BLaER1 (cell line): Measurements from ENCODE around the gene UMAD1.
"Not testable (repeated sequence)": the region's sequence is repeated elsewhere in the genome, so short reads cannot be mapped to it uniquely, and the experiment has no call there.

Experiments used
- H3K27ac ChIP-seq: shearing (Covaris generic); formaldehyde crosslinking; 2 replicates; pipeline ENCODE4 v1.8.1; 2022
- H3K27me3 ChIP-seq: shearing (Covaris generic); formaldehyde crosslinking; 2 replicates; pipeline ENCODE4 v1.8.1; 2022
- H3K36me3 ChIP-seq: shearing (Covaris generic); formaldehyde crosslinking; 2 replicates; pipeline ENCODE4 v1.8.1; 2022
- H3K4me1 ChIP-seq: shearing (Covaris generic); formaldehyde crosslinking; 2 replicates; pipeline ENCODE4 v1.8.1; 2022
- H3K4me2 ChIP-seq: shearing (Covaris generic); formaldehyde crosslinking; 2 replicates; pipeline ENCODE4 v1.8.1; 2022
- H3K4me3 ChIP-seq: shearing (Covaris generic); formaldehyde crosslinking; 2 replicates; pipeline ENCODE4 v1.8.1; 2022
- H3K9ac ChIP-seq: shearing (Covaris generic); formaldehyde crosslinking; 2 replicates; pipeline ENCODE4 v1.8.1; 2022
- H3K9me3 ChIP-seq: shearing (Covaris generic); formaldehyde crosslinking; 2 replicates; pipeline ENCODE4 v1.8.1; 2022
- H4K20me1 ChIP-seq: shearing (Covaris generic); formaldehyde crosslinking; 2 replicates; pipeline ENCODE4 v1.8.1; 2022
- Cebpa-rat ChIP-seq: shearing (Covaris generic); IDR thresholded peaks from 2 replicates; pipeline ENCODE4 v1.8.1; 2022

UMAD1 gene

DNA sequence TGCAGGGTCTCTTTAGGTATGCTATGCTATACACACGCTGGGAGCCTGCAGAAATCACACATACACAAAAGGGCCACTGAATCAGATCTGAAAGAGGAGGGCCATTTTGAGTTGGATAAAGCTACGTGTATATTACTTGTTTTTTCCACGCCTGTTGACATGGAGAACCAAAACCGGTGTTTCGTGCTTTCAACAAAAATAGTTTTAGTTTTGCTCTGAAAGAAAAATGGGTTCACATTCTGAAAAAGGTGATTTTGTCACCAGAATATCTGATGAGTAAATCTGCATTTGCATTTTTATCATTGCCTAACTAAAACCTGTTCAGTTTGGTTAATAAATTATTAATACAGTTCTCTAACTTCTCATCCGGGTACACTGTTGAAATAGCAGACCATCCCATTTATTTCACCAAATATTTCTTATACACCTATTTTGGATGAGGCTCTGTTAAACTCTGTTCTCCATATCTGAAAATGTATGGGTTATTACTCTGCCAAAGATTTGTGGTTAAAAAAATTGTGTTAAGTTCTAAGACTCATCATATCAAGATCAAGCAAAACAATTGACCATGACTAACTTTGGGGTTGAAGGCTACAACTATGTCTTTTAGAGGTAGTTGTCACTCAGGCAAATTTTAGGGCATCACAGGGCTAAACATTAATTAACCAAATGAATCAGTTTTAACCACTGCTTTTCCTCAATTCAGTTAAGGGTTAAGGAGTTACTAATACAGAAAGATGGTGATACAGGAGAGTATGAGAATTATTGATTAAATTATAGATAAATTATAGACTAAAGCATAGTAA, 179.1 kb downstream of the UMAD1 start:
- H3K36me3 ChIP-seq: no peaks in the 10 kb centered on the region
- H3K27me3 ChIP-seq: no peaks in the 10 kb centered on the region
- H3K4me1 ChIP-seq: peaks cover 27% of the 10 kb centered on the region
- H3K27ac ChIP-seq: no peak overlapping the region
- no peak overlapping the region for H3K4me3 ChIP-seq
- peaks cover 15% of the 10 kb centered on the region for H3K9me3 ChIP-seq
- no peak for TF ChIP-seq Cebpa-rat
- H4K20me1 ChIP-seq: no peaks in the 10 kb centered on the region
- no peak overlapping the region for H3K9ac ChIP-seq
- H3K4me2 ChIP-seq: no peak overlapping the region

DNA sequence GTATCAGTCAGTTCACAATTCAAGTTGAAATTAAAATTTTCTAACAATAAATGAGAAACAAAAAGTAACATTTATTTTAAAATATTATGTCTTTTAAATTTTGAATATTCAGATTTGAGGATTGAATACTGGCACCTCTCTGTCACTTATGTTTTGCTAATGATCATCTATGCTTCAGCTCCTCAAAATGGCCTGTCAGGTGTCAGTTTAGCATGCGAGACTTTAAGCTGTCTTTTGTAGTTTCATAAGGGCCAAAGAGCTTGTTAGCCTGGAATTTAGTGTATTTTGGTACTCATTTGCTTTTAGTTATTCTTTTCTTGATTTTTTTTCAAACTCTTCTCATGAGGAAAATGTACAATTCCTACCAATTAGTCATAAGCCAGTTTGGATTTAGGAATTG, 179.9 kb downstream of the UMAD1 start:
- no peak overlapping the region for H3K4me2 ChIP-seq
- no peak overlapping the region for H3K9ac ChIP-seq
- H3K9me3 ChIP-seq: peaks cover 14% of the 10 kb centered on the region
- no peak overlapping the region for H3K27ac ChIP-seq
- peaks cover 20% of the 10 kb centered on the region for H3K4me1 ChIP-seq
- no peak overlapping the region for H3K4me3 ChIP-seq
- H3K27me3 ChIP-seq: no peaks in the 10 kb centered on the region
- H3K36me3 ChIP-seq: no peaks in the 10 kb centered on the region
- TF ChIP-seq Cebpa-rat: no peak
- H4K20me1 ChIP-seq: no peaks in the 10 kb centered on the region

DNA sequence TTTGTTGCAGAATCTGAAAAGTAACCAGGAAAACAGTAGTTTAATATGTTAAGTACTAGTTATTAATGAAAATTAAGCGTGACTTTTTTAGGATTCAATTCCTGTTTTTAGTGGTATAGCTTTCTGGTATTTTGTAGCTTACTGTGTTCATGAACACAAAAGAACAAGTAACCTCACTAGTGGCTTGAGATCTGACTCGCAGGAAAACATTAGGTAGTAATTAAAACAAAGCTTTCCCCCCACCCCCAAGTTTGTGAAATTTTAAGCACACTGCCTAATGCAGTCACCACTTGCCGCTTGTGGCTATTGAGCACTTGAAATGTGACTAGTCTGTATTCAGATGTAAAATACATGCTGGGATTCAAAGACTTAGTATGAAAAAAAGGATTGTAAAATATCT, 180.4 kb downstream of the UMAD1 start:
- peaks cover 14% of the 10 kb centered on the region for H3K4me1 ChIP-seq
- no peak overlapping the region for H3K27ac ChIP-seq
- H3K4me3 ChIP-seq: no peak overlapping the region
- no peak for TF ChIP-seq Cebpa-rat
- H4K20me1 ChIP-seq: no peaks in the 10 kb centered on the region
- peaks cover 16% of the 10 kb centered on the region for H3K9me3 ChIP-seq
- H3K4me2 ChIP-seq: no peak overlapping the region
- no peaks in the 10 kb centered on the region for H3K27me3 ChIP-seq
- no peaks in the 10 kb centered on the region for H3K36me3 ChIP-seq
- H3K9ac ChIP-seq: no peak overlapping the region

DNA sequence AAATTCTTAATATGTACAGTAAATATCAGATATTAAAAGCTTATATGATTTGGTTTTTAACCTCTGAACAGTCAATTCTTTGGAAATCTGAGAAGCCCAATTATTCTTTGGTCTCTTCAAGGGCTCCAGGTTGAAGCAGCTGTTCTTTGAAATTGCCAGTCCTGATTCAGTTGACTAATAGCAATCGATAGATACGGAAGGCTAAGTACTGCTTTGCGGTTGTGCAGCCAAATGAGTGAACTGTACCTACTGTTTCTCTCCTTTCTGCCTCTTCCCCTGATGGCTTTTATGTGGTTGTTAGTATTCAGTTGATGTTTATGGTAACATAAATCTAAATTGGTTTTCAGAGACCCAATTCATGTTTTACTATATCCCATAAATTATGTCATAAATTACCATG, 181.0 kb downstream of the UMAD1 start:
- H3K4me3 ChIP-seq: no peak overlapping the region
- no peaks in the 10 kb centered on the region for H3K27me3 ChIP-seq
- H4K20me1 ChIP-seq: no peaks in the 10 kb centered on the region
- no peak for TF ChIP-seq Cebpa-rat
- H3K36me3 ChIP-seq: no peaks in the 10 kb centered on the region
- H3K4me1 ChIP-seq: peaks cover 9% of the 10 kb centered on the region
- H3K9ac ChIP-seq: no peak overlapping the region
- no peak overlapping the region for H3K4me2 ChIP-seq
- H3K27ac ChIP-seq: no peak overlapping the region
- H3K9me3 ChIP-seq: peaks cover 16% of the 10 kb centered on the region

DNA sequence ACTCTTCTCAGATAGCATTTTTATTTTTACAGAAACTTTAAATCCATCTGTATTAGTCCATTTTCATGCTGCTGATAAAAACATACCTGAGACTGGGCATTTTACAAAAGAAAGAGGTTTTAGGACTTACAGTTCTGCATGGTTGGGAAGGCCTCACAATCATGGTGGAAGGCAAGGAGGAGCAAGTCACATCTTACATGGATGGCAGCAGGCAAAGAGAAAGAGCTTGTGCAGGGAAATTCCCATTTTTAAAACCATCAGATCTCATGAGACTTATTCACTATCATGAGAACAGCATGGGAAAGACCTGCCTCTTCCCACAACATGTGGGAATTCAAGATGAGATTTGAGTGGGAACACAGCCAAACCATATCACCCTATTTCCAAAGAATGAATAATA, 184.7 kb downstream of the UMAD1 start:
- not testable (repeated sequence) for H3K27ac ChIP-seq, H3K4me1 ChIP-seq, H4K20me1 ChIP-seq, H3K4me3 ChIP-seq, H3K36me3 ChIP-seq, H3K9ac ChIP-seq, H3K4me2 ChIP-seq, H3K27me3 ChIP-seq
- H3K9me3 ChIP-seq: peaks cover 11% of the 10 kb centered on the region; the same call in 1 of the 2 replicates

GRCh38 chr7:7829667-7830066, 189.1 kb downstream of the UMAD1 start:
- no peak overlapping the region for H3K4me3 ChIP-seq
- no peak for TF ChIP-seq Cebpa-rat
- no peak overlapping the region for H3K9ac ChIP-seq
- H3K4me2 ChIP-seq: no peak overlapping the region
- peaks cover 11% of the 10 kb centered on the region; the same call in 1 of the 2 replicates for H3K9me3 ChIP-seq
- no peaks in the 10 kb centered on the region for H4K20me1 ChIP-seq
- H3K4me1 ChIP-seq: peaks cover 2% of the 10 kb centered on the region
- no peak overlapping the region for H3K27ac ChIP-seq
- H3K27me3 ChIP-seq: no peaks in the 10 kb centered on the region
- no peaks in the 10 kb centered on the region for H3K36me3 ChIP-seq

- no peak for TF ChIP-seq Cebpa-rat
- no peak overlapping the region for H3K4me2 ChIP-seq
- H3K27ac ChIP-seq: no peak overlapping the region
- peaks cover 6% of the 10 kb centered on the region for H3K4me1 ChIP-seq
- H3K9me3 ChIP-seq: peaks cover 5% of the 10 kb centered on the region; the same call in 1 of the 2 replicates
- H3K4me3 ChIP-seq: no peak overlapping the region
- H3K36me3 ChIP-seq: no peaks in the 10 kb centered on the region
- H4K20me1 ChIP-seq: no peaks in the 10 kb centered on the region
- H3K27me3 ChIP-seq: no peaks in the 10 kb centered on the region
- no peak overlapping the region for H3K9ac ChIP-seq
These were observed 189.7 kb downstream of the UMAD1 start for GRCh38 chr7:7830122-7830878.

GRCh38 chr7:7832518-7832917, 192.0 kb downstream of the UMAD1 start:
- H3K4me1 ChIP-seq: peaks cover 6% of the 10 kb centered on the region
- H3K36me3 ChIP-seq: no peaks in the 10 kb centered on the region
- no peak for TF ChIP-seq Cebpa-rat
- no peak overlapping the region for H3K4me3 ChIP-seq
- H3K9ac ChIP-seq: no peak overlapping the region
- H3K27me3 ChIP-seq: no peaks in the 10 kb centered on the region
- H4K20me1 ChIP-seq: no peaks in the 10 kb centered on the region
- no peaks in the 10 kb centered on the region for H3K9me3 ChIP-seq
- H3K27ac ChIP-seq: no peak overlapping the region
- no peak overlapping the region for H3K4me2 ChIP-seq

- no peaks in the 10 kb centered on the region for H3K36me3 ChIP-seq
- TF ChIP-seq Cebpa-rat: no peak
- H3K4me3 ChIP-seq: no peak overlapping the region
- H3K4me1 ChIP-seq: peaks cover 6% of the 10 kb centered on the region
- no peaks in the 10 kb centered on the region for H3K9me3 ChIP-seq
- H4K20me1 ChIP-seq: no peaks in the 10 kb centered on the region
- no peak overlapping the region for H3K27ac ChIP-seq
- H3K4me2 ChIP-seq: no peak overlapping the region
- no peak overlapping the region for H3K9ac ChIP-seq
- no peaks in the 10 kb centered on the region for H3K27me3 ChIP-seq
These were observed 194.2 kb downstream of the UMAD1 start for GRCh38 chr7:7834761-7835160.

- no peak overlapping the region for H3K4me2 ChIP-seq
- H3K4me3 ChIP-seq: no peak overlapping the region
- H3K36me3 ChIP-seq: no peaks in the 10 kb centered on the region
- no peaks in the 10 kb centered on the region for H3K9me3 ChIP-seq
- H3K27ac ChIP-seq: no peak overlapping the region
- H3K27me3 ChIP-seq: no peaks in the 10 kb centered on the region
- H3K9ac ChIP-seq: no peak overlapping the region
- no peak for TF ChIP-seq Cebpa-rat
- no peaks in the 10 kb centered on the region for H4K20me1 ChIP-seq
- H3K4me1 ChIP-seq: no peaks in the 10 kb centered on the region
These were observed 200.5 kb downstream of the UMAD1 start for GRCh38 chr7:7841027-7841426.
